Anterior cingulate cortex (tissue), 58 donors: ENCODE results near the gene MAGEH1.
"Not testable (repeated sequence)": the region's sequence is repeated elsewhere in the genome, so short reads cannot be mapped to it uniquely, and the experiment has no call there.

ENCODE experiments used
- DNase-seq, 58 donors: peaks; one replicate each; lab custom pipeline; 2025; lab: John Stamatoyannopoulos, UW

The MAGEH1 gene, protein sequence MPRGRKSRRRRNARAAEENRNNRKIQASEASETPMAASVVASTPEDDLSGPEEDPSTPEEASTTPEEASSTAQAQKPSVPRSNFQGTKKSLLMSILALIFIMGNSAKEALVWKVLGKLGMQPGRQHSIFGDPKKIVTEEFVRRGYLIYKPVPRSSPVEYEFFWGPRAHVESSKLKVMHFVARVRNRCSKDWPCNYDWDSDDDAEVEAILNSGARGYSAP

DNA sequence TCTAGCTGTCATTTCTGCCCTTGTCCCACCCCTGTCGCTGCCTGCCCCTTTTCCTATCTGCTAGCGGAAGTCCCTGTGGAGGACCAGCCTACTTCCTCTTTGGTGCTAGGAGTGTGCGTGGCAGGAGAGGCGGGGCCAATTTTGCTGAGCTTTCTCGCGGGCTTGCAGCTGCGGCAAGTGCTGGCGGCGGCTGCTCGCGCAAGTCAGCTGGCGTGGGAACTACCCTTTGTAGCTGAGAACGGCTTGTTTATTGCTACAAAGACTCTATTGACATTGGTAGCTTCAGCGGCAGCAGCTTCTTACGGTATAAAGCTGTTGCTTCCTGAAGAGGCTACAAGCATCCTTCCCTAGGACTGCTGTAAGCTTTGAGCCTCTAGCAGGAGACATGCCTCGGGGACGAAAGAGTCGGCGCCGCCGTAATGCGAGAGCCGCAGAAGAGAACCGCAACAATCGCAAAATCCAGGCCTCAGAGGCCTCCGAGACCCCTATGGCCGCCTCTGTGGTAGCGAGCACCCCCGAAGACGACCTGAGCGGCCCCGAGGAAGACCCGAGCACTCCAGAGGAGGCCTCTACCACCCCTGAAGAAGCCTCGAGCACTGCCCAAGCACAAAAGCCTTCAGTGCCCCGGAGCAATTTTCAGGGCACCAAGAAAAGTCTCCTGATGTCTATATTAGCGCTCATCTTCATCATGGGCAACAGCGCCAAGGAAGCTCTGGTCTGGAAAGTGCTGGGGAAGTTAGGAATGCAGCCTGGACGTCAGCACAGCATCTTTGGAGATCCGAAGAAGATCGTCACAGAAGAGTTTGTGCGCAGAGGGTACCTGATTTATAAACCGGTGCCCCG lies at the start of gene MAGEH1:
TSS of gene MAGEH1 (plus strand) at position 138 of the 843 bp plus-strand sequence. CDS start at position 386, 248 bp downstream.
- peak; percentile 10 to 90 (median 83) for DNase-seq

- not testable (repeated sequence) for DNase-seq
Observed at GRCh38 chrX:55427079-55427478, 24.8 kb upstream of the MAGEH1 start.

- not testable (repeated sequence) for DNase-seq
Observed at GRCh38 chrX:55443468-55443867, 8.5 kb upstream of the MAGEH1 start.

DNA sequence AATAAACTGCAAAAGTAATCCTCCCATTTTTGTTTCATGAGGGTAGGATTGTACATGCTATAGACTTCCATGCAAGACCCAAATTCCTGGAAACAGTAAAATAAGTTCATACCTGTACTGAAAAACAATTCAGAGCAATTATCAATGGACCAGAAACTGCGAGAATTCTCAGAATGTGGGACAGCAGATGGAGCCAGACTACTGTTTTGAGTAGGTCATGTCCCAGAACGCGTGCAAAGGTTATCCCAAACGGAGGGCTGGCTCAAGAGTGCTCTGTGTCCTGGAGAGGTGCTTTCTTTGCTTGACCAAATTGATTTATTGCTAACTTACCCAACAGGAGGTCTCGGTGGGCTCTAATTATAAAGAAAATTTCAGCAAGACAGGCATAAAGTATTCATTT lies 1.7 kb upstream of the MAGEH1 start:
- DNase-seq, result peak in 3 of 58 donors; percentile 0

- DNase-seq, result peak in 1 of 58 donors; percentile 0
Observed at GRCh38 chrX:55451141-55451540, 786 bp upstream of the MAGEH1 start.

- DNase-seq, result peak in 5 of 58 donors; percentile 25 to 65 (median 56)
Observed at GRCh38 chrX:55451626-55451989, 319 bp upstream of the MAGEH1 start.

DNA sequence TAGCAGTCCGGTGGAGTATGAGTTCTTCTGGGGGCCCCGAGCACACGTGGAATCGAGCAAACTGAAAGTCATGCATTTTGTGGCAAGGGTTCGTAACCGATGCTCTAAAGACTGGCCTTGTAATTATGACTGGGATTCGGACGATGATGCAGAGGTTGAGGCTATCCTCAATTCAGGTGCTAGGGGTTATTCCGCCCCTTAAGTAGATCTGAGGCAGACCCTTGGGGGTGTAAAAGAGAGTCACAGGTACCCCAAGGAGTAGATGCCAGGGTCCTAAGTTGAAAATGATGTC lies 852 bp downstream of the MAGEH1 start:
- no peak for DNase-seq

DNA sequence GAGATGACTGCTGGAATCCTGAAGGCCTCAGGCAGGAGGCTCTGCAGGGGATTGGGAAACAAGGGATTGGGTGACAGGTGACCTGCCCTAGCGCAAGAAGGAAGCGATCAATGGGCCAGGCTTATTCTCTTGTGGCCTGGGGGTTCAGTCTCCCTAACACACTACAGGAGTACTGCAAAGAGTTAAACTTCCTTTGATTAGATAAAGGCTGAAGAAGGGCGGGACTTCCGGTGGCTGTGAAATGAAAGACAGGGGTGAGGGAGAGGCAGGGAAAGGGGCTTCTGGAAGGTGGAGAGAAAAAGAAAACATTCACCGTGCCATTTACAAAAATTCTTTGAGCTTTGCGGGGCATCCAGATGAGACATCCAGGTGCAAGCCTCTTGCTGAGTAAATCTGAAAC lies 3.8 kb downstream of the MAGEH1 start:
- DNase-seq, result not testable (repeated sequence)

DNA sequence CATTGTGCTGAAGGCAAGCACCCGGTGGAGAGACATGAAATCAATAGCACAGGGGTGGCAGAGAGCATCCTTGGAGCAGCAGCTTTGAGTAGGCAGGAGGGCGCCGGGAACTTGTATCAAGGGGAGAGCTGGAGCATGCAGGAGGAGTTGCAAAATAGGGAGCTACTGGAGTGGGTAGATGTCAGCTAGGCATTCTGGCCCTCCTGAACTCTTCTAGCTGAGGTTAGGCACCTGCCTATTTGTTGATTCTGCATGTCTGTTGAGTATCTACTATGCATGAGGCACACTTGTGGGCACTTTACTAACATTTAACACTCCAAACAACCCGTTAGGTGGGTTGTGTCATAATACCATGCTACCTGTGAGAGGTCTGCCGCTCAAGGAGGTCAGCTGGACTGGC lies 7.5 kb downstream of the MAGEH1 start:
- DNase-seq, result not testable (repeated sequence)

- DNase-seq, result not testable (repeated sequence)
Observed at GRCh38 chrX:55459926-55460325, 8.0 kb downstream of the MAGEH1 start.

DNA sequence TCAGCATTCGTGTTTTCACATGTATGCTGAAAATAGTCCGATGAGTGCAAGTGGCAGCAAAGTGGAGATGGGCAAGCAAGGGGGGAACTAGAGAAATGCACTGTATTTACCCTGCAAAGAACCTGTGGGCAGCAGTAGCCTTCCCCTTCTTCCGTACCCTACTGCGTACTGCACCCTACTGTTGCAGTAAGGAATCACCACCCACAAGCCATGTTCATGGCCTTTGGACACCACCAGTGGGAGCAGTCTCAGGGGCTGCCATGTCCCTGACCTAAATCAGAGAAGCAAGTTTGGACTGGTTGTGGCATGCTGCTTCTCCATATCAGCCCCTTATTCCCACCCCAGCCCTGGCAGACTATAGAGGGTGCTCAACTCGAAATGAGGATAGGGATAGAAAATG lies 12.1 kb downstream of the MAGEH1 start:
- not testable (repeated sequence) for DNase-seq

GRCh38 chrX:55465108-55465507 lies 13.2 kb downstream of the MAGEH1 start:
- not testable (repeated sequence) for DNase-seq

DNA sequence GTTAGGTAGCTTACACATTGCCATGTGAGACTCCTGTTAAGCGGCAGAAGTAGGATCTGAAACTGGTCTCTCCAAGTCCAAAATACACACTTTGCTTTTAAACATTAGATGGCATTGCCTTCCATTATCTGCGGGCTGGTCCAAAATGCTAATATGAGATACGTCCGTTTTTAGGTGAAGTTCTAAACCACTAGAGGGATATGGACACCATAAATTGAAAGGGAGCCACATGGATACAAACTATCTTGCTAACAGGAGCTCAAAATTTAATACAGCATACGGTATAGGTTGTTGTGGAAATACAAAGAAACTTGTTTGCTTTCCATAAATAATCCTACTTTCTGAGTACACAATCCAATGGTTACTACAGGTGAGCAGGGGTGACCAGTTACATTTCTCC lies 13.9 kb downstream of the MAGEH1 start:
- not testable (repeated sequence) for DNase-seq

GRCh38 chrX:55479956-55480355 lies 28.0 kb downstream of the MAGEH1 start:
- not testable (repeated sequence) for DNase-seq

DNA sequence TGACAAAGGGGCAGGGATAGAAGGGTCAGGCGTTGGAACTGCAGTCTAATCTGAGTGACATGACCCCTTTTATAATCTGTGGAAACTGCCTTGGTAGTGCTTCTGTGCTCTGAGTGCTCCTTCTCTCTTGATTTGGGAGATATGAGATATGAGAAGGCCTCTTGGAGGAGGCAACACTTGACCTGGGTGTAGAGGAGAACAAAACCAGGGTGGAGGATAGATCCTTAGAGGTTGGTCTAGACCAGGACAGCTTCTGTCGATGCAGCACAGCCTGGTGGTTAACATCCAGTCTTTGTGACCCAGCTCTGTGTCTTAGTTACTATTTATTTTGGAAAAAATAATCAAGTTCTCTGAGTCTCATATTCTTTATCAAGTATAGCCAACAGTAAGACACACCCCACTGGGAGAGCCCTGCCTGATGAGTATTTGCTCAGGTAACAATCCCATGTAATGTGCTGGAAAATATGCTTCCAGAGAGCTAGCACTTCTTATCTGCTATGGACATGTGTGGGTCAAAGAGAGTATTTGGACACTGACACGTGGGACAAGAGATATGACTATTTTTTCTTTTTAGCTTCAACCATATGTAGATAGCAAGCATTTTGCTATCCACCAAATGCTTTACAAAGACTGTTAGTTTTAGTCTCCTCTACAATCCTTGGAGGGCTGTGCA lies 28.6 kb downstream of the MAGEH1 start:
- no peak for DNase-seq

- no peak for DNase-seq
Observed at GRCh38 chrX:55484948-55485347, 33.0 kb downstream of the MAGEH1 start.

DNA sequence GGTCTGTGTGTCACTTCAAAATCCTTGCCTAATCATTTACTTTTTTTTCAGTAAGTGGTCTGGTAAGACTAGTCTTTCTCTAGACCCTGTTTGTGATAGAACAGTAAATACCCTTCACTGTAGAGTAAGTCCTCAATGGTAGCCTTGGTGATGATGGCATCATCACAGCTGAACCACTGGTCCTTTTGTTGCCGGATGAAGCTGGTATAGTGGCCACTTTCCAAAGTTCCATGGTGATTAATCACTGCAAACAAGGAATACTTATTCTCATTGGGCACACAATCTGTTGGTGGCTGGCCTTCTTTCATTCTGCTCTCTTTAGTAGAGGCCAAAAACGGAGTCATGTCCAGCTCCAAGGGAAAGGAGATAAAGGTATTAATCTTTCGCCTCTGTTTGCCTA lies 34.8 kb downstream of the MAGEH1 start:
- peak in 45 of 58 donors; percentile 0 to 89 (median 35) for DNase-seq

DNA sequence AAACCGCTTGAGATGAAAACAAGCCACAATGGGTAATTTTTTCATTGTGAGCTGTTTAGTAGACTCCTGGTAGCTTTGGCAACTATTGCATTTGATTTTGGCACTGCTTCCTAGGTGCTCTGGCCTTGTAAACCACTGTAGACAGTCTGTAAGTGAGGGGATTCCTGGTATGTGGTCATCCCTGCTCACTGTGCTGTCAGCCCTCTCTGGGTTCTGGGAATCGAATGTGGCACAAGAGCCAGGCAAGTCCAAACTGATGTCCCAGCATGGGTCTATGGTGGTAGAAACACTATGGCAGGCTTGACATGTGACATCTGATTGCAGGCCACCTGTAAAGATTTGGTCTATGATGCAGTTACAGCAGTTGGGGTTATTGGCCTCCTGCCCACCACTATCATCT lies 35.2 kb downstream of the MAGEH1 start:
- DNase-seq, result peak in 9 of 58 donors; percentile 0 to 47 (median 38)

GRCh38 chrX:55488006-55488592 lies 36.2 kb downstream of the MAGEH1 start:
- DNase-seq, result peak in 15 of 58 donors; percentile 19 to 69 (median 52)

DNA sequence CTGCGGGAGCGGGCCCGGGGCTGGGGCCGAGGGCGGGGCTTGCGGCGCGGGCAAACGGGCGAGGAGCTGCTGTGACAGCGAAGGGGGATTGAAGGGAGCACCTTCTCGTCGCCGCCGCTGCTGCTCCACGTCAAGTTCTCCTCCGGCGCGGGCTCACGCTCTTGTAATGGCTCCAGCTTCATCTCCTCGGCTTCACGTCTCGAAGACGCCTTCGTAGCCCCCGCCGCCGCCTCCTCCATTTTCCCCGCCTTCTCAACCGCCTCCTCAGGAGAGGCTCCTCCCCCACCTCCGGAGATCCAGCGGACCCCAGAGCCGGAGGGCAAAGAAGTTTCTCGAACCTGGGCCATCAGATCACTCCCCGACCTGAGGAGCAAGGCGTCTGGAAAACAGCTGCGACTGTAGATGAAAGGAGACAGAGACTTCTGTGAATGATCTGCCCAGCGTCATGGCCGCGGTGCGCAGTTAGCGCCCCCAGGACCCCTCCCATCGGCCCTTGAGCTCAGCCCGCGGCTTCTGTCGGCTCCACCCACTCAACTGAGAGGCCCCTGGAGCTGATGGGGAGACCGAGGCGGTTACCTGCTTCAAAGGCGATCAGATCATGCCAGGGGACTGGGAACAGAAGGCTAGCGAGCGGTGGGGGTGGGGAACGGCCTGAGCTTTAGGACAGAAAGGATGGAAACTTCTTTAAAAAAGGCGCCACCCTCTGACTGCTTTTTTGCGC lies 36.8 kb downstream of the MAGEH1 start:
- peak in 55 of 58 donors; percentile 1 to 75 (median 52) for DNase-seq
